ENCODE data around the gene FHL3. TPM values are rescaled to one million over a fixed set of nuclear protein-coding genes. Genes with fewer than 3 reads are reported as not detected.
A peak's percentile ranks its signal among the peaks of the same experiment; 100 is the strongest.

Gene FHL3, protein sequence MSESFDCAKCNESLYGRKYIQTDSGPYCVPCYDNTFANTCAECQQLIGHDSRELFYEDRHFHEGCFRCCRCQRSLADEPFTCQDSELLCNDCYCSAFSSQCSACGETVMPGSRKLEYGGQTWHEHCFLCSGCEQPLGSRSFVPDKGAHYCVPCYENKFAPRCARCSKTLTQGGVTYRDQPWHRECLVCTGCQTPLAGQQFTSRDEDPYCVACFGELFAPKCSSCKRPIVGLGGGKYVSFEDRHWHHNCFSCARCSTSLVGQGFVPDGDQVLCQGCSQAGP
- 10 to 100 TPM; 13.0 to 39.9 (median 19.5) TPM for total RNA-seq
- 10 to 100 TPM in 1 of 3 donors, 1 to 10 TPM in 2; 8.6 to 14.0 (median 9.3) TPM for polyA plus RNA-seq
- long read RNA-seq, donor 1, partial matches to known transcripts = 6 of 12 reads
- long read RNA-seq, donor 1, other reads (novel, unspliced or antisense) = 0 of 12 reads
- long read RNA-seq, donor 2, partial matches to known transcripts = 0 of 3 reads
- long read RNA-seq, donor 2, other reads (novel, unspliced or antisense) = 0 of 3 reads

- H3K27ac ChIP-seq = peak within 1 kb of the TSS in 7 of 8 donors; percentile 57 to 91 (median 68)
- intact Hi-C loops (cut with DNase I; ENCODE audit: low total_unique reads) = no loop called here
- peak within 1 kb of the TSS; percentile 23 to 76 (median 46) for H3K4me3 ChIP-seq
- TF ChIP-seq CTCF (IDR thresholded peaks at IDR 0.05 in 8 of 11, conservative IDR thresholded peaks at IDR 0.05 in 3 of 11) (no peak), POLR2AphosphoS5 (IDR thresholded peaks at IDR 0.05) (peak; percentile 61 to 80 (median 70)), POLR2A (IDR thresholded peaks at IDR 0.05) (no peak)
- no peaks in the 10 kb centered on the region for H3K36me3 ChIP-seq
- peaks cover 2 to 65% (median 31%) of the 10 kb centered on the region in 6 donors for H3K4me1 ChIP-seq
- WGBS, 5 donors = 3 to 17% (median 5%) methylated on average over 11 to 82 of the region's 83 CpGs
- no peaks in the 10 kb centered on the region for H3K9me3 ChIP-seq
- peaks cover 0 to 26% (median 6%) of the 10 kb centered on the region in 7 donors for H3K27me3 ChIP-seq (replicated peaks in 1 of 7)
- DNase-seq = peak; percentile 87
Measured at GRCh38 chr1:38005195-38006007, at the start of gene FHL3. Gene FHL3 (minus strand): TSS chr1:38005514. CDS start chr1:37999412, 6,102 bp downstream.

DNA sequence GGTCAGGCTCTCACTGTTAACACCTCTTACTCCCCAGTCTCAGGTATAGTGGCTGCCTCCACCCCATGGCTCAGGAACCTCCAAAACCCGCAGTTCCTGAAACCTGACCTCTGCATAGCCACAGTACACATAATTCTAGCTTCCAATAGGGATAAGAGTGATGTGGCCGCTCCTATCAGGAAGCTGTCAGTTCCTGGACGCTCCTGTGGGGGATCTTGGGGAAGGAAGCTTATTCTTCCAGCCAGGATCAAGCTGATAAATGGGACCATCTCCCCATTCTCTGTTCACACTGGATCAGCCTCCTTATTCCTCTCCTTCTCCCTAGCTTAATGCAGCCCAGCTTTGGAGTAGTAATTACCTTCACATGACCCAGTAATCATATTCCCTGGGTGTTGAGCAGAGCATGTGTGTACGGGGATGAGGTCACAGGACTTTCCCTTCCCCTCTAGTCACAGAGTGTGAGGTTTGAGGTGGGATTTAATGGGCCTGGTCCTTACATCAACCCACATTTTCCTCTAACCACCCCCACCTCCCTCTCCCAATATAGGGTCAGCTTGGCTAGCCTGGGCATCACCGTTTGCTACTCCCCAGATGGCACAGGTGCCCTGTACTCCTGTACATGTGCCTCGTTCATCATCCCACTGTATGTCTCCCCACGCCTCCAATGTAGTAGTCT lies 48.2 kb upstream of the FHL3 start:
- H3K9me3 ChIP-seq = no peaks in the 10 kb centered on the region
- H3K4me3 ChIP-seq = no peak overlapping the region
- no peak overlapping the region for H3K27ac ChIP-seq
- DNase-seq = no peak
- peaks cover 0 to 30% (median under 1%) of the 10 kb centered on the region in 7 donors for H3K27me3 ChIP-seq (replicated peaks in 1 of 7)
- no peak for TF ChIP-seq POLR2AphosphoS5 (IDR thresholded peaks at IDR 0.05)
- no peak for TF ChIP-seq CTCF (IDR thresholded peaks at IDR 0.05 in 8 of 11, conservative IDR thresholded peaks at IDR 0.05 in 3 of 11)
- no peak for TF ChIP-seq POLR2A (IDR thresholded peaks at IDR 0.05)
- intact Hi-C loops (cut with DNase I; ENCODE audit: low total_unique reads) = no loop called here
- H3K36me3 ChIP-seq = no peaks in the 10 kb centered on the region
- peaks cover 0 to 7% (median 5%) of the 10 kb centered on the region in 6 donors for H3K4me1 ChIP-seq
- 66 to 74% (median 69%) methylated on average over 7 of the region's 7 CpGs for WGBS, 5 donors

DNA sequence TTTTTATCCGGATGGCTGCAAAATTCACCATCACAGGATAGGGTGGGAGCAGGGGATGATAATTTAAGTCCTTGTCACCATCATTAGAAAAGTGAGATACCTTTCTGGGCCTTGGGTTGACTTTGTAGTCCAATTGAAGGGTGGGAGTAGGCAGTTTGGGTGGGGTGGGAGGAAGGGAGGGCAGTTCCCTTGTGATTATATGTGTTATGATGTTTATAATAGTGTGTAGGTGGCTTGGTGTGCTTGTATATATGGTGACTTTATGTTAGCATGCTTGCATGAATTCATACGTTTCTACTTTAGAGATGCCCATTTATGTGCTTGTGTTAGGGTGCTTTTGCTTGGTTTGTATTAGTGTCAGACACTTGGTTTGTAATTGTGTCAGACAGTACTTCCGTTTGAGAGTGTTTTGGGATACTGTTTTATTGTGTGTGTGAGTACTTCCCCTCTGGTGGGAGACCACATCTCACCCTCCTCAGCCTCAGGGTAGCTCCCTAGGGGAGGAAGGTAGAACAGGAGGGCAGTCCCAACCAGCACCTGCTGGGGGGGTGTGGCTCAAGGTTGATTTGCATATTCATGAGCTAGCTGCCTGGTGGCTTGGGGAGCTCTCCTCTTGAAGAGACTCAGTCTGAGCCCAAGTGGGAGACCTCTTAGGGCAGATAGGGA lies 47.6 kb upstream of the FHL3 start:
- Histone ChIP-seq H3K9me3 (no peaks in the 10 kb centered on the region), H3K4me3 (no peak overlapping the region), H3K27ac (no peak overlapping the region), H3K4me1 (peaks cover 0 to 8% (median 5%) of the 10 kb centered on the region in 6 donors), H3K36me3 (no peaks in the 10 kb centered on the region), H3K27me3 (replicated peaks in 1 of 7) (peaks cover 0 to 37% (median 6%) of the 10 kb centered on the region in 7 donors)
- intact Hi-C loops (cut with DNase I; ENCODE audit: low total_unique reads) = no loop called here
- TF ChIP-seq CTCF (IDR thresholded peaks at IDR 0.05 in 8 of 11, conservative IDR thresholded peaks at IDR 0.05 in 3 of 11) = no peak
- no peak for TF ChIP-seq POLR2A (IDR thresholded peaks at IDR 0.05)
- TF ChIP-seq POLR2AphosphoS5 (IDR thresholded peaks at IDR 0.05) = no peak
- WGBS, 5 donors = 36 to 49% (median 47%) methylated on average over 3 of the region's 3 CpGs
- no peak for DNase-seq

All from spleen (tissue), 13 donors.